SK-N-SH (cell line): Measurements from ENCODE around the gene POLN.

Source experiments
- CTCF ChIP-seq: fragments of 200-600 bp; sonication (generic); IDR thresholded peaks from 2 replicates; pipeline ENCODE4 v1.6.1; 2017; ENCODE audit warnings: antibody characterized with exemption, mild to moderate bottlenecking, moderate library complexity
- EP300 ChIP-seq, 2 experiments: IDR thresholded peaks; 2 replicates each; pipeline versions ENCODE4 v1.4.0 to v1.6.1; 2012; ENCODE audit warnings: borderline replicate concordance in 1 of 2, low read depth in 1 of 2, low read length in 1 of 2
- EZH2phosphoT487 ChIP-seq: fragments of 200-600 bp; sonication (generic); IDR thresholded peaks from 2 replicates; pipeline ENCODE4 v1.6.1; 2017; ENCODE audit warnings: low read depth, mixed run types, mild to moderate bottlenecking, antibody characterized with exemption, moderate library complexity, borderline replicate concordance
- GABPA ChIP-seq: IDR thresholded peaks from 2 replicates; pipeline ENCODE4 v1.4.0; 2012; ENCODE audit warnings: low read depth, mild to moderate bottlenecking
- JUND ChIP-seq: IDR thresholded peaks from 2 replicates; pipeline ENCODE4 v1.4.0; 2012
- NFIC ChIP-seq: IDR thresholded peaks from 2 replicates; pipeline ENCODE4 v1.4.0; 2012; ENCODE audit warnings: borderline replicate concordance
- PBX3 ChIP-seq: IDR thresholded peaks from 2 replicates; pipeline ENCODE4; 2012
- POLR2AphosphoS5 ChIP-seq: IDR thresholded peaks from 2 replicates; pipeline ENCODE4 v1.6.1; 2012; ENCODE audit warnings: low read depth, low read length
- SMC3 ChIP-seq: IDR thresholded peaks from 2 replicates; pipeline ENCODE4 v1.6.1; 2012; ENCODE audit warnings: low read depth, low read length, improper control_type of control experiment
- TAF1 ChIP-seq: IDR thresholded peaks from 2 replicates; pipeline ENCODE4 v1.6.1; 2012; ENCODE audit warnings: low read depth, mild to moderate bottlenecking, low read length, moderate library complexity, borderline replicate concordance
- TF ChIP-seq, protein P1 (sequence below): IDR thresholded peaks from 2 replicates; pipeline ENCODE4 v1.4.0; 2012; ENCODE audit warnings: low read depth
- TF ChIP-seq, protein P2 (sequence below): IDR thresholded peaks from 2 replicates; pipeline ENCODE4 v1.6.1; 2012; ENCODE audit warnings: mild to moderate bottlenecking, low read depth, low read length, moderate library complexity
- TF ChIP-seq, protein P3 (sequence below): fragments of 150-350 bp; IDR thresholded peaks from 2 replicates; pipeline ENCODE4 v1.6.1; 2017; ENCODE audit warnings: antibody characterized with exemption, low read length, low read depth, borderline replicate concordance

GRCh38 chr4:2073808-2074481, 168.0 kb downstream of the POLN start:
- no peak for TF ChIP-seq POLR2AphosphoS5
- TF ChIP-seq CTCF = no peak
- TF ChIP-seq, protein P1, sequence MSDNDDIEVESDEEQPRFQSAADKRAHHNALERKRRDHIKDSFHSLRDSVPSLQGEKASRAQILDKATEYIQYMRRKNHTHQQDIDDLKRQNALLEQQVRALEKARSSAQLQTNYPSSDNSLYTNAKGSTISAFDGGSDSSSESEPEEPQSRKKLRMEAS = no peak
- TF ChIP-seq TAF1 = no peak
- TF ChIP-seq NFIC = no peak
- TF ChIP-seq SMC3 = no peak
- TF ChIP-seq EP300 (IDR thresholded peaks at IDR 0.05; ENCODE audit: borderline replicate concordance in 1 of 2, low read depth in 1 of 2, low read length in 1 of 2) = no peak
- no peak for TF ChIP-seq JUND
- TF ChIP-seq, protein P2, sequence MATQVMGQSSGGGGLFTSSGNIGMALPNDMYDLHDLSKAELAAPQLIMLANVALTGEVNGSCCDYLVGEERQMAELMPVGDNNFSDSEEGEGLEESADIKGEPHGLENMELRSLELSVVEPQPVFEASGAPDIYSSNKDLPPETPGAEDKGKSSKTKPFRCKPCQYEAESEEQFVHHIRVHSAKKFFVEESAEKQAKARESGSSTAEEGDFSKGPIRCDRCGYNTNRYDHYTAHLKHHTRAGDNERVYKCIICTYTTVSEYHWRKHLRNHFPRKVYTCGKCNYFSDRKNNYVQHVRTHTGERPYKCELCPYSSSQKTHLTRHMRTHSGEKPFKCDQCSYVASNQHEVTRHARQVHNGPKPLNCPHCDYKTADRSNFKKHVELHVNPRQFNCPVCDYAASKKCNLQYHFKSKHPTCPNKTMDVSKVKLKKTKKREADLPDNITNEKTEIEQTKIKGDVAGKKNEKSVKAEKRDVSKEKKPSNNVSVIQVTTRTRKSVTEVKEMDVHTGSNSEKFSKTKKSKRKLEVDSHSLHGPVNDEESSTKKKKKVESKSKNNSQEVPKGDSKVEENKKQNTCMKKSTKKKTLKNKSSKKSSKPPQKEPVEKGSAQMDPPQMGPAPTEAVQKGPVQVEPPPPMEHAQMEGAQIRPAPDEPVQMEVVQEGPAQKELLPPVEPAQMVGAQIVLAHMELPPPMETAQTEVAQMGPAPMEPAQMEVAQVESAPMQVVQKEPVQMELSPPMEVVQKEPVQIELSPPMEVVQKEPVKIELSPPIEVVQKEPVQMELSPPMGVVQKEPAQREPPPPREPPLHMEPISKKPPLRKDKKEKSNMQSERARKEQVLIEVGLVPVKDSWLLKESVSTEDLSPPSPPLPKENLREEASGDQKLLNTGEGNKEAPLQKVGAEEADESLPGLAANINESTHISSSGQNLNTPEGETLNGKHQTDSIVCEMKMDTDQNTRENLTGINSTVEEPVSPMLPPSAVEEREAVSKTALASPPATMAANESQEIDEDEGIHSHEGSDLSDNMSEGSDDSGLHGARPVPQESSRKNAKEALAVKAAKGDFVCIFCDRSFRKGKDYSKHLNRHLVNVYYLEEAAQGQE = no peak
- TF ChIP-seq EZH2phosphoT487 = no peak
- TF ChIP-seq, protein P3, sequence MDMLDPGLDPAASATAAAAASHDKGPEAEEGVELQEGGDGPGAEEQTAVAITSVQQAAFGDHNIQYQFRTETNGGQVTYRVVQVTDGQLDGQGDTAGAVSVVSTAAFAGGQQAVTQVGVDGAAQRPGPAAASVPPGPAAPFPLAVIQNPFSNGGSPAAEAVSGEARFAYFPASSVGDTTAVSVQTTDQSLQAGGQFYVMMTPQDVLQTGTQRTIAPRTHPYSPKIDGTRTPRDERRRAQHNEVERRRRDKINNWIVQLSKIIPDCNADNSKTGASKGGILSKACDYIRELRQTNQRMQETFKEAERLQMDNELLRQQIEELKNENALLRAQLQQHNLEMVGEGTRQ = no peak
- TF ChIP-seq GABPA = no peak
- TF ChIP-seq PBX3 = no peak
